Smooth muscle cell (in vitro differentiated cells): ENCODE results near the gene CCDC92. TPM values are rescaled to one million over a fixed set of nuclear protein-coding genes. Genes with fewer than 3 reads are reported as not detected.

Experiments used
- DNase-seq: peaks from one replicate; lab custom pipeline; 2025; ENCODE audit not compliant: unreplicated experiment; lab: John Stamatoyannopoulos, UW
- H2AFZ ChIP-seq: fragments of 200-600 bp; sonication (generic); 2 replicates; pipeline ENCODE4 v1.6.0; 2016; ENCODE audit warnings: antibody characterized with exemption, low read depth, mild to moderate bottlenecking
- H3F3A ChIP-seq: fragments of 200-600 bp; sonication (generic); 2 replicates; pipeline ENCODE4 v1.6.0; 2017; ENCODE audit warnings: antibody characterized with exemption, low read depth
- H3K27ac ChIP-seq: fragments of 200-600 bp; sonication (generic); 2 replicates; pipeline ENCODE4 v1.5.1; 2016; ENCODE audit warnings: low read depth, mild to moderate bottlenecking
- H3K27me3 ChIP-seq: fragments of 200-600 bp; sonication (generic); 2 replicates; pipeline ENCODE4 v1.6.1; 2016; ENCODE audit warnings: low read depth, mild to moderate bottlenecking
- H3K36me3 ChIP-seq: fragments of 200-600 bp; sonication (generic); 2 replicates; pipeline ENCODE4 v1.5.1; 2016; ENCODE audit warnings: low read depth
- H3K4me1 ChIP-seq: fragments of 200-600 bp; sonication (generic); 2 replicates; pipeline ENCODE4 v1.5.1; 2016; ENCODE audit warnings: low read depth
- H3K4me2 ChIP-seq: fragments of 200-600 bp; sonication (generic); 2 replicates; pipeline ENCODE4 v1.6.0; 2016; ENCODE audit warnings: mild to moderate bottlenecking
- H3K4me3 ChIP-seq: fragments of 200-600 bp; sonication (generic); 2 replicates; pipeline ENCODE4 v1.5.1; 2016; ENCODE audit warnings: mild to moderate bottlenecking
- H3K79me2 ChIP-seq: fragments of 200-600 bp; sonication (generic); 2 replicates; pipeline ENCODE4 v1.6.0; 2016; ENCODE audit warnings: low read depth, mild to moderate bottlenecking
- H3K9ac ChIP-seq: fragments of 200-600 bp; sonication (generic); 2 replicates; pipeline ENCODE4 v1.6.0; 2016; ENCODE audit warnings: low read depth
- H3K9me3 ChIP-seq: fragments of 200-600 bp; sonication (generic); replicated peaks from 2 replicates; pipeline ENCODE4 v1.5.1; 2016; ENCODE audit warnings: low read depth
- H4K20me1 ChIP-seq: fragments of 200-600 bp; sonication (generic); 2 replicates; pipeline ENCODE4 v1.6.0; 2016; ENCODE audit warnings: low read depth
- WGBS: methylation state at CpG from one replicate; pipeline ENCODE4 v1.1.7; 2016; ENCODE audit warnings: low lambda C conversion rate; 5-methylcytosine and 5-hydroxymethylcytosine counted together
- polyA plus RNA-seq: library from polyadenylated mRNA; unstranded; fragments of >200 nt; fragmentation: Nextera tagmentation; extraction: Ambion mirVana; gene quantifications from 2 replicates; pipeline ENCODE4 v1.2.1, GENCODE V29; 2016
- total RNA-seq: library from RNA; depleted of rRNA; stranded (reverse); fragments of >200 nt; gene quantifications from 2 replicates; pipeline ENCODE4 v1.2.3, GENCODE V29; 2014
- TF ChIP-seq, protein P1 (sequence below): fragments of 200-600 bp; sonication (generic); IDR thresholded peaks from 2 replicates; pipeline ENCODE4 v1.5.1; 2017; ENCODE audit warnings: borderline replicate concordance, mild to moderate bottlenecking, antibody characterized with exemption; ENCODE audit not compliant: insufficient read depth, poor library complexity, severe bottlenecking

The CCDC92 gene
- total and polyA plus RNA-seq, 2 experiments from 2014 or later: 17.4 to 68.2 TPM

DNA sequence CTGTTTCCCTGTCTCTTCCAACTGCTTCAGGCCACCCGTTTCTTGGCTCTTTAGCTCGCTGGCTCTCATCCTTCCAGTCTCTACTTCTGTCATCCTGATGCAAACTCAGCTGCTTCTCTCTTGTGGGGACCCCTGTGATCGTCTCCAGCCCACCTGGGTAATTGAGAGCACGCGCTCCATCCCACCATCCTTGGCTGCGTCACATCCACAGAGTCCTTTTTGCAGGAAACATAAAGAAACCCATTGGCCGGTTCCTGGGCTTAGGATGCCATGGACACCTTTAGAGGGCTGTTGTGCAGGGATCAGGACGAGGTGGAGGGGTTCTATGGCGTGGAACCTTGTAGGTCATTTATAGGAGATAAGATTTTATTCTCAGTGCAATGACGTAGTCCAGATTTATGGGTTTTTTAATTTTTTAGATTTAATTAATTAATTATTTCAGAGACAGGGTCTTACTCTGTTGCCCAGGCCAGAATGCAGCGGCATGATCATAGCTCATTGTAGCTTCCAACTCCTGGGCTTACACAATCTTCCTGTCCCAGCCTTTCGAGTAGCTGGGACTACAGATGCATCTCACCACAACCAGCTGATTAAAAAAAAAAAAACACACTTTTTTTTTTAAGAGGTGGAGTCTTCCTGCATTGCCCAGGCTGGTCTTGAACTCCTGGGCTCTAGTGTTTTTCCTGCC, 82.6 kb downstream of the CCDC92 start:
- DNase-seq: no peak
- H3K4me2 ChIP-seq: no peak overlapping the region

DNA sequence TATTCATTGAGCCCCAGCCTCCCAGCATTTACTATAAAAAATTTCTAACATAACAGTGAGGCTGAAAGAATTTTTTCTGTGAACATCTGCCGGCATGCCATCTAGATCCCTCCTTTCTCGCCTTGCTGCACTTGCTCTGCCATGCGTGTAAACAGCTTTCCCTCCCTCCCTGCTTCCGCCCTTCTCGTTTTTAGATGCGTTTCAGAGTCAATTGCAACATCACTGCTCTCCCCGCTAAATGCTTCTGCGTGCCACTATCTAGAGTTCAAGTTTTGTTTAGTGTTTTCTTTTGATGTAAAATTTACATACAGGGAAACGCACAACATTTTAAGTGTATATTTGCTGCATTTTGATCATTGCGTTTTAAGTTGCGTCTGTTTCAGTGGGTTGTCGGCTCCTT, 83.6 kb downstream of the CCDC92 start:
- DNase-seq: no peak
- no peaks in the 10 kb centered on the region for H3K36me3 ChIP-seq
- H3K27ac ChIP-seq: no peak overlapping the region
- peaks cover 4% of the 10 kb centered on the region for H3K27me3 ChIP-seq
- no peak overlapping the region for H3K9ac ChIP-seq
- 86% methylated on average over 12 of the region's 12 CpGs for WGBS
- no peak overlapping the region for H3K4me2 ChIP-seq
- no peaks in the 10 kb centered on the region for H4K20me1 ChIP-seq
- no peaks in the 10 kb centered on the region for H3F3A ChIP-seq
- H3K4me3 ChIP-seq: no peak overlapping the region
- no peaks in the 10 kb centered on the region for H3K4me1 ChIP-seq
- no peaks in the 10 kb centered on the region for H3K9me3 ChIP-seq
- H2AFZ ChIP-seq: no peak overlapping the region
- TF ChIP-seq, protein P1, sequence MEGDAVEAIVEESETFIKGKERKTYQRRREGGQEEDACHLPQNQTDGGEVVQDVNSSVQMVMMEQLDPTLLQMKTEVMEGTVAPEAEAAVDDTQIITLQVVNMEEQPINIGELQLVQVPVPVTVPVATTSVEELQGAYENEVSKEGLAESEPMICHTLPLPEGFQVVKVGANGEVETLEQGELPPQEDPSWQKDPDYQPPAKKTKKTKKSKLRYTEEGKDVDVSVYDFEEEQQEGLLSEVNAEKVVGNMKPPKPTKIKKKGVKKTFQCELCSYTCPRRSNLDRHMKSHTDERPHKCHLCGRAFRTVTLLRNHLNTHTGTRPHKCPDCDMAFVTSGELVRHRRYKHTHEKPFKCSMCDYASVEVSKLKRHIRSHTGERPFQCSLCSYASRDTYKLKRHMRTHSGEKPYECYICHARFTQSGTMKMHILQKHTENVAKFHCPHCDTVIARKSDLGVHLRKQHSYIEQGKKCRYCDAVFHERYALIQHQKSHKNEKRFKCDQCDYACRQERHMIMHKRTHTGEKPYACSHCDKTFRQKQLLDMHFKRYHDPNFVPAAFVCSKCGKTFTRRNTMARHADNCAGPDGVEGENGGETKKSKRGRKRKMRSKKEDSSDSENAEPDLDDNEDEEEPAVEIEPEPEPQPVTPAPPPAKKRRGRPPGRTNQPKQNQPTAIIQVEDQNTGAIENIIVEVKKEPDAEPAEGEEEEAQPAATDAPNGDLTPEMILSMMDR: no peak
- H3K79me2 ChIP-seq: no peaks in the 10 kb centered on the region

More for the DNA sequence above, 82.6 kb downstream of the CCDC92 start:
- Histone ChIP-seq H2AFZ (no peak overlapping the region), H4K20me1 (no peaks in the 10 kb centered on the region), H3K27ac (no peak overlapping the region), H3K79me2 (no peaks in the 10 kb centered on the region), H3K4me3 (no peak overlapping the region), H3K9me3 (no peaks in the 10 kb centered on the region), H3F3A (no peaks in the 10 kb centered on the region), H3K9ac (no peak overlapping the region), H3K36me3 (no peaks in the 10 kb centered on the region), H3K27me3 (no peaks in the 10 kb centered on the region), H3K4me1 (no peaks in the 10 kb centered on the region)
- TF ChIP-seq, protein P1: no peak
- WGBS: 93% methylated on average over 12 of the region's 12 CpGs

DNA sequence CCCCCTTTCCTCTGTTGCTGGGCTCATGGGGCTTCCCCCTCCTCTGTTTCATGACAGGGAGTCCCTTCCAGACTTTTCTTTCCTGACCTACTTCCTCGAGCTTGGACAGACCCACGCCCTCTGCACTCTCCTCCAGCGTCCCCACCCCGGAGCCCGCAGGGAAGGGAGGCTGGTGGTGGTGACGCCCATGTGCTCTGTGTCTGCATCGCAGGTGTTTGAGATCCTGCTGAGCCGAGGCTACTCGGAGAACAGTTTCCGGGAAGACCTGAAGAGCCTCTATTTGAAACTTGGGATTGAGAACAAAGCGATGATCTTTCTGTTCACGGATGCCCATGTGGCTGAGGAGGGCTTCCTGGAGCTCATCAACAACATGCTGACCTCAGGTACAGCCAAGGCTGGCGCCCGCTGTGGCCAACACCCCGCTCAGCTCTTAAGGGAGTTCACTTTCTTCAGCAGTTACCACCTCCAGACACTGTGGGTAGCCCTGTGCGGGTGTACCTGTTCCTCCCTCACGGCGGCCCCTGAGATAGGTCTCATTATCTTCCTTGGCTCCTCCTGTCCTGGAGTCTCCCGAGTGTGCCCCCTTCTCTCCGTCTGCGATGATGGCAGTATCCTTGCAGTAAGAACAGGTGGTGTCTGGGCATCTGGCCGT, 85.6 kb downstream of the CCDC92 start:
- Histone ChIP-seq H3K4me1 (no peaks in the 10 kb centered on the region), H3K27ac (no peak overlapping the region), H3K4me2 (no peak overlapping the region), H4K20me1 (no peaks in the 10 kb centered on the region), H3K36me3 (no peaks in the 10 kb centered on the region), H3K79me2 (no peaks in the 10 kb centered on the region), H3K9ac (no peak overlapping the region), H3K27me3 (peaks cover 18% of the 10 kb centered on the region), H3F3A (no peaks in the 10 kb centered on the region), H3K9me3 (no peaks in the 10 kb centered on the region), H2AFZ (no peak overlapping the region), H3K4me3 (no peak overlapping the region)
- DNase-seq: no peak
- TF ChIP-seq, protein P1: no peak
- WGBS: 89% methylated on average over 22 of the region's 22 CpGs

DNA sequence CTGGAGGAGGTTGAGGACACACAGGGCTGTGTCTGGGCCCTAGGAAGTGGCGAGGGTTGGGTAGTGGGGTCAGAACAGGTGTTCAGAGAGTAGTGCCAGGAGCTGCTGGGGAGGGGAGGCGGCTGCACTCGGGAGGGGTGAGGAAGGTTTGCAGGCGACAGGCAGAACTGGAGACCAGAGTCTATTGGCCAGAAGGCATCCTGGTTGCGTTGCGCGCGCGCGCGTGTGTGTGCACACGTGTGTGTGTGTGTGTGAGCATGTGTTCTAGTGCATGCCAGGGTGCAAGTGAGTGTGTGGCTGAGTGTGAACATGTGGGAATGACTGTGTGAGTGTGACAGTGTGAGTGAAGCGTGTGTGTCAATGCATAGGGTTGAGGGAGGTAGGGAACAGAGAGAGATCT, 86.4 kb downstream of the CCDC92 start:
- WGBS: 94% methylated on average over 13 of the region's 13 CpGs

More for the DNA sequence above, 86.4 kb downstream of the CCDC92 start:
- Histone ChIP-seq H3K27me3 (peaks cover 24% of the 10 kb centered on the region), H3K4me1 (no peaks in the 10 kb centered on the region), H3K9me3 (no peaks in the 10 kb centered on the region), H4K20me1 (no peaks in the 10 kb centered on the region), H3K9ac (no peak overlapping the region), H3K27ac (no peak overlapping the region), H3F3A (no peaks in the 10 kb centered on the region), H3K36me3 (no peaks in the 10 kb centered on the region), H2AFZ (no peak overlapping the region), H3K79me2 (no peaks in the 10 kb centered on the region), H3K4me3 (no peak overlapping the region), H3K4me2 (no peak overlapping the region)
- no peak for DNase-seq
- TF ChIP-seq, protein P1: no peak
